GM18909 (cell line): ENCODE results near the gene RORB.

Experiments
- ATAC-seq: cut with Tn5 transposase; IDR thresholded peaks from one replicate; pipeline ENCODE4 v1.9.1; 2021; ENCODE audit warnings: mild to moderate bottlenecking; ENCODE audit not compliant: unreplicated experiment, poor library complexity

RORB gene

DNA sequence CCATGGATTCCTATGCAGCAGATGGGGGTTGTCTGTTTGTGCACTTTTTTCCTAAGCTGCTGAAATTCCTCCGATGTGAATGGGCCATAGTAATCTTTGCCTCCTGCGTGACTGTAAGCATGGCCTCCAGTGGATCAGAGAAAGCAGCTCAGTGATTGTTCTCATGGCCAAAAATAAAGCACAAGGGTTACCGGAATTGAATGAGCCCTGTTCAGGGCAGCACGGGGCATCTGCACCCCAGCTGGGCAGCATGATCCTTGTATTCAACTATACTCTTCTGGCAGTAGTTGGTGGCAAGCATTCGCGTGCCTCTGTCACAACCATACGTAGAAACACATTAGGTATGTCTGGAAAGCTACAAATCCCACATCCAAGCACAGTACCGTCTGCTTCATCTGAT lies 193.9 kb downstream of the RORB start:
- no peak for ATAC-seq

DNA sequence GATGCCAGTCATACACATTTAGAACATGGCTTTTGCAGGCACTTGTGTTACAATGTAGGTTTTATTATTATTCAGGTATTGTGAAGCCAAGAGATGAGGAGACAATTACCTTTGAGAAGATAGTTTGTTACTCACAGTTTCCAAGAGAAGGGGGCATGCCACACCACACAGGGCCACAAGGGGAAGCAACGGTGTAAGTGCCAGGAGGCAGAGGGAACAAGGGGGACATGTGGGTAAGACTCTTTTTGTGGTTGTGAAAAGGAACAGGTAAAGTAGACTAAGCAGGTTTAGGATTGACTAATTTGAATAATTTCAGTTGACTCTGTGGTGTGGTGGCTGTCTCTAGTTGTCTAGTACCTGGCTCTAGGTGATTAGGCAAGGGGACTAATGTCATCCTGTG lies 199.4 kb downstream of the RORB start:
- no peak for ATAC-seq

DNA sequence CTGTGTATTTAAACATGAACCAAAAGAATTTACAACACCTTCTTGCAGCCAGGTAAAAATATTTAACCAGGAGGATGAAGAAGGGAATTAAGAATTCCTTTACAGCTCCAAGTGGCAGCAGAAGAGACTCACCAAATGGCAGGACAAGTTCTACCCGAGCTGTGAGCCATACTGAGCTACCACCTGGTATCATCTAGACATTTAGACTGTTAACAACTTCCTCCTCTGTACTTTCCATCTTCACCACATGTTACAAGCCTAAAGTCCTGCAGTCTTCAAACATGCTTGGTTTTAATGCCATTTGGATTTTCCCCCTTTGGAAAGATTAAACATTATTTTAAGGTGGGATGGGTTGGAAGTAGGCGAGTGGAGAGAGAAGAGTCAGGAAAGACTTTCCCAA lies 200.4 kb downstream of the RORB start:
- no peak for ATAC-seq

DNA sequence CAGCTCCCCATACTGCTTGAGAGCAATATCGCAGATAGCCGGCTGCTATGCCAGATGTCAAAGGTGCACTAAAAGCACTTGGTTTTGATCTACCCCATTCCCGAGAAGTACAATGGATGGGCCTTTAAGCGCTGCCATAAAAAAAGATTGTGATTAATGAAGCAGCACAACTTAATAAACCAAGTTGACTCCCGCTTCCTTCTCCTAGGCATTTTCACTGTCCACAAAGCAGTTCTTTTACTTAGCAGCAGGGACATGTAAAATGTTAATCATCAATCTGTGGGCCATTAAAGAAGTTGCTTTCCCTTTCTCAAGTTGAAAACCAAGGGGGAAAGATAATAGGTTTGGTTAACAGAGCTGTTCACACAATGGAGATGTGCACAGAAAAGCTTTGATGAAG lies 214.2 kb downstream of the RORB start:
- ATAC-seq = no peak

DNA sequence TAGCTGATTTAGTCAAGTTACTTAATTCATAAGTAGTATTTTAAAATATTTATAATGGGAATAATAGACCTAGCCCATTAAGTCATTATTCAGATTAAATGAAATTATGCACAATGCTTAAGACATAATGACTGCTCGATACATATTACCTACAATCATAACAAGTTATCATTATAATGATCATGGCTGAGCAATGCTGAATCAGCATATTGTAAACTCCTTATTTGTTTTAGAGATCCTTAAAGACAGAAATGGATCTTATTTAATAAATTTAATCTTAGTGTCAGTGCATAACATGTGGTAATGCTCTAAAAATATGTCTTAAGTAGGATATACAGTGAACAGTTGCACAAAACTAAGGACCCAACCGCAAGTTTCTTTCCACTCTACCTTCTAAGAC lies 221.6 kb downstream of the RORB start:
- no peak for ATAC-seq

DNA sequence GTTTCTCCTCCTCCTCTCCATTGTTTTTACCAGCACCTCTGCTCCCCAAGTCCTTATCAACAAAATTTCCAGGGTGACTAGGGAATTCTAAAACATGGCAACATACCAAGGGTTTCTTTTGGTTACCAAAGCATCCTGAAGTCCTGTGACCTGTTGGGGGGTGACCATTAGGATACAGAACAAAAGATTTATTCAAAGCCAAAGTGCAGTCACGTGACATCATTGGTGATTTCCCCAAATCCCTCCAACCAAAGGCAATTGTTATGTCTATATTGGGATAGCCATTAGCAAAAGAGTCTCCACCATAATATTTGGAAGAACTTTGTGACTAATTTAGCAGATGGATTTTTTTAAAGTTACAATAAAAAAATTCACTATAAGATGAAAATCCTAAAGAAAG lies 222.2 kb downstream of the RORB start:
- no peak for ATAC-seq

DNA sequence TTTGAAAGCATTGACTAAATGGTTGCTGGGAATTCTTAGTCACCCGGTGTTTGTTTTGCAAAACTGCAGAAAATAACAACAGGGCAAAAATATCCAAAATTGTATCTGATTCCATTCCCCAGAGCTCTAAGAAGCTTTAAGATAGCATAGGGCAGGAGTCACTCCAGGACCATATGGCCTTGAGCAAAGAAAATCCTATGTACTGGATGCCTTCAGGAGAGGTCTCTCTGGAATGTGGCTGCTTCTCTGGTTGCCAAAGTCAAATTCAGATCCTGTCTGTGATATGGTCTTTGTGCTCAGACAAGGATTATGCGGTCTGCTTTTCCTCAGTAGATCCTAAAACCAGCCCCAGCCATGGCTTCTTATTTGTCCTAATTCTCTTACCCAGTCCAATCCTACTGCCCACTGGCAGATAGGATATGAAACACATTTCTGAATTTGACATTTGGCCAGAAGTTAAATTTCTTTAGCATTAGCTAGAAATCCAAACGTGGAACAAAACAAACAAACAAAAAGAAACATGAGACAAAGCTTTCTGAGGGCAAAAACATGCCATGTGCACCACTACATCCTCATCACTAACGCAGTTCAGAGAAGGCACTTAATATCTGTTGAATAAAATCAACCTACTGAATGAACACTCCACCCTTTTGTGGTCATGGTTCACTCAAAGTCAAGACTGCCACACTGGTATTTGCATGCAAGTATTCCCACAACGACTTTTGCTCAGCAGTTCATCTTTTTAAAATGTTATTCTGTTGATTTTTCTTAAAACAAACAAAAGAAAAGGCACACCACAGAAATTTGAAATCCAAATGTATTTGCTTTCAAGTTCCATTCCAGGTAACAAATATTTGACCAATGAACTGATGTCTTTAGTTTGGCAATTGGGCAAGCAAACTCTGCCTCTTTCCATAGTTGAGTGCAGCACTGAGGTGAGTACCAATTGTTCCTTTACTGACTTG lies 224.8 kb downstream of the RORB start:
- no peak for ATAC-seq

DNA sequence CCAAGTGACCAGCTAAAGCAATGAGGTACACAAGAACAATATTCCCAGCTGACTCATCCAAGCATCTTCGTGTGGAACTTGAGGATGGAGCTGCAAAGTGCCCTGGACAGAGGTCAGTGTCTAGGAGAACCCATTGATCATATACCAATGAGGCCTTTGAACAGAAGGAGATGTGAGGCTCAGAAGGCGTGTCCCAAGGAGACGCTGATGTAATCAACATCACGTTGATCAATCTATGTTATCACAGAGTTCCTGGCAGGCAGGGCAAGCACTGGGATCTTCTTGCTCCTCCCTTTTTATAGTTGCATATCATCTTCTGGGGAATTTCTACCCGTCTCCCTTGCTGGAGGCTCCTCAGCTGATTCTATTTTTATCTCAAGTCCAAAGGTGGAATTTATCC lies 227.2 kb downstream of the RORB start:
- no peak for ATAC-seq

DNA sequence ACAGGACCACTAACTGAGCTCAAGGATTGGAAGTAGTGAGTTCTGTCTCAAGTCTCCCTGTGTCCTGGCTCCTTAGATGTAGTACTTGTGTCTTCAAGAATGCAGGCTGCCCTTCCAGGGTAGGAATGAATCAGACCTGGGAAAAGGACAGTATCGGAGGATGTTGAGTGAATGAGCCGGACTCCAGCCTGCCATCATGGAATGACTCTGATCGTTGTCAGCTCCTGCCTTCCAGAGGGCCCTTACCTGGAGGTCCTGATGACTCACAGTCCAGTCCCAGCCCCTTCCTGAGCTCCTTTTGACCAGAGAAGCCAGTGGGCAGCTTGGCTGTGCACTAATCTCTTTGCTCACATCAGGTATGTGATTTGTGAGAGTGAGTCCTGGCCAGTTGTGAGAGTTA lies 229.4 kb downstream of the RORB start:
- no peak for ATAC-seq

DNA sequence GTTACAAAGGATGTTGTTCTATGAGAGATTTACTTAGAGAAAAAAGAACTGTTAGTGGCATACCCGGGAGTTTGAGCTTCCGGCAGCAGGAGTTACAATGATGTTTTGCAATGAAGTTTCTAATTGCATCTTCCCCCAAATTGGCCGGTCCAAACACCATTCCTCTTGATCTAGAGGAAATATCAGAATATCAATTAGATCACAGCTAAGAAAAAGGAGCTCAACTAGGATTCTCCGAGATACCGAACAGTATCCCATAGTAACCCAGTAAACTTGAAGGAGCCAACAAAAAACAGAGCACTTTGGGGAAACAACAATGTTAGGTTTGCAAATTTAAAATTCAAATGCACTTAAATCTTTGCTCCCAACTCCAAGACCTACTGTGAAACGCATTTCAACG lies 231.0 kb downstream of the RORB start:
- no peak for ATAC-seq

DNA sequence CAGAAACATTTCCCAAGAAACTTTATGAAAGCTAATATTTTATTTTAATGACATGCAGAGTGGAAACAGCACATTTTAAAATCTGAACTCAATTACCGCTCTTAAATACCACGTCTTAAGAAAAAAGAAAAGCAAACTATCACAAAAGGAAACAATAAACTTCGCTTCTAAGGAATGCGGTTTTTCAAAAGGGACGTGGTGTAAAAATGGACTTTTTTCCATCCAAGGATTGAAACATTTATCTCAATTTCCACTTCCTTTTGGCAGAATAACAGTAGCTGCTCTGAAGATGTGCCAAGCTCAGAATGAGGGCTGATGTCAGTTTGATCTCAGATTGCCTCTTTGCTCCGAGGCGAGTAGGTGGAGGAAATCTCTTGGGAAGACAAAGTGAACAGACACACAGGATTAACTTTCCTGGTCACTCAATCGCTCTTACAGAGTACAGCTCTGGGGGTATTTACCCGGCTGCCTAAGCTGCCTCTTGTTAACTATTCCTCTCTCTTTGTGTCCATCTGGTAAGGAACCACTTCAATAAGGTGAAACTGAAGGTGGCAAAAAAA lies 232.1 kb downstream of the RORB start:
- ATAC-seq = no peak

DNA sequence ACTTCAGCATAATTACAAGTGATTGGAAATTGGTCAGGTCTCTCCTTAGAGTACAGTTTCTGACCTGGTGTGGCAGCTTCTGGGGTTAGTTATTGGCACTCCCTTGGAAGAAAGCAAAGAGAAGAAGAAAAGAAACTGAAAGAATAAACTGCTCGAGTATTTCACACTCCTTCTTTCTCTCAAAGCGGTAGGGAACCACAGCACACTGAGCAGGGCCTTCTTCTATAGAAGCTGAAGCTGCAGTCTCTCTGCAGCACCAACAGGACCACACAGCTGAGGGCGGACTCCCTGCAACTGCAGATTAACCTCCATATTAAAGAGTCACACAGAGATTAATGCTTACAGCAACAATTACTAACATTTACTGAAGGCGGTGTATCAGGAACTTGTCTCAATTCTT lies 238.6 kb downstream of the RORB start:
- no peak for ATAC-seq

DNA sequence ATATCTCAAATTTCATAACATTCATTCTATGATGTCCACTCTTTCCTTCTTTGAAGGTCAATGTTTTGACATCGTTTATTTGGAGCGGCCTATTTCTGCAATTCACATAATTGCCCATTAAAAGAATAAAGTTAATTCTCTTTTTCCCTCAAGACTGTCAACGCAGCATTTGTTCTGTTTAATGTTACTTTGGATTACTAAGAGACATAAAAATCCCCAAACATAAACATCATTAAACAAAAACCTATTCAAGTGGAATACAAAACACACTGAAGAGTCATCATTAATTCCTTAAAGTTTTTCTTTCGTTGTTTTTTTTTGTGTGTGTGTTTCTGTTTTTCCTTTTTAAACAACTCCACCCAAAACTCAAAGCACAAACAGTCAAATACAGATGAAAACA lies 239.5 kb downstream of the RORB start:
- no peak for ATAC-seq

DNA sequence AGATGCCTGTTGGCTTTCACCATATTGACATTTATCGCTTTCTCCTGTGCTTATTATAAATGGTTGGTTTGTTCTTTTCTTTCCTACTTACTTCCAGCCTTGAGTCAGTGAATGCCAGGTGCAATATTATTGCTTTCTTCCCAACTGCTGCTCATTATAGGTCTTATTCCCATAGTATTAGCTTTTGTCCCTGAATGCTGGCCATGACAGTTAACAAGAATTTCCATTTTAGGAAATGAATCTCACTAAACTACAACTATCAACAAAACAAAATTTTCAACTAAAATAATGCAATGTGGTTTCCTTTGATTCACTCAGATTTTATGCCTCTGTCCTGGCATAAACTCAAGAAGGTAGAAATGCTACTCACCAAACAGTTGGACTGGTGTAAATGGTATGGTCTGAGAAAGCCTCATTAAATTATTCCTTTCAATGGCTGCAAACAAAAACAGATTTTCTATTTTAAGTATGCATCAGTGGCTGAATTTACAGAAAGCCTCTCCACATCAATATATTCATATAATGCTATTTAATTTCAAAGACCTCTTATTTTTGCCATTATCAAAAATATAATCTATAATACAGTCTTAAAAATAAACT lies 245.2 kb downstream of the RORB start:
- ATAC-seq = no peak
